Vagina (tissue), 2 donors: Measurements from ENCODE around the gene CCDC88C.

Experiments
- POLR2A ChIP-seq, 2 donors: fragments of 450-650 bp; IDR thresholded peaks; one replicate each; pipeline ENCODE4 v1.6.1; 2017; ENCODE audit warnings: antibody characterized with exemption in 2 of 2, mild to moderate bottlenecking in 2 of 2, moderate library complexity in 2 of 2
- TF ChIP-seq, protein P1 (sequence below), 3 experiments: fragments of 450-650 bp in 2 of 3; fragments of 200-600 bp in 1 of 3; sonication (generic) in 1 of 3; IDR thresholded peaks; one replicate each; pipeline ENCODE4 v1.5.1; 2017 to 2019; ENCODE audit warnings: antibody characterized with exemption in 3 of 3, mild to moderate bottlenecking in 2 of 3, moderate library complexity in 2 of 3

DNA sequence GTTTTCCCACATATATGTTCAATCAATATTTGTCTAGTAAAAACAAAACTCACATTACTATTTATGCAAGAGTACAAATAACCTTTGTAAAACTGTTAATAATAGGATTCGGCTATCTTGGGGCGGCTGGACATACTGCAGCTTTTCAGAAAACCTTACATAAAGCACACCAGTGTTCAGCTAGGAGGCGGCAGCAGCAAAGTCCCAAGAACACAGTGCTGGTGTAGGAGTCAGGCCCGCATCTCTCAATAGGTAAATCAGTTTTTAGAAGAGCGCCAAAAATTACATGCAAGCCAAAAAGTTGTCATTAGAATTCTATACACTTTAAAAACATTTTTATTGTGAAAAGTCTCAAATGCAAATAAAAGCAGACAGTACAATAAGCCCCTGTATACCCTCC lies 37.5 kb downstream of the CCDC88C start:
- TF ChIP-seq, protein P1, sequence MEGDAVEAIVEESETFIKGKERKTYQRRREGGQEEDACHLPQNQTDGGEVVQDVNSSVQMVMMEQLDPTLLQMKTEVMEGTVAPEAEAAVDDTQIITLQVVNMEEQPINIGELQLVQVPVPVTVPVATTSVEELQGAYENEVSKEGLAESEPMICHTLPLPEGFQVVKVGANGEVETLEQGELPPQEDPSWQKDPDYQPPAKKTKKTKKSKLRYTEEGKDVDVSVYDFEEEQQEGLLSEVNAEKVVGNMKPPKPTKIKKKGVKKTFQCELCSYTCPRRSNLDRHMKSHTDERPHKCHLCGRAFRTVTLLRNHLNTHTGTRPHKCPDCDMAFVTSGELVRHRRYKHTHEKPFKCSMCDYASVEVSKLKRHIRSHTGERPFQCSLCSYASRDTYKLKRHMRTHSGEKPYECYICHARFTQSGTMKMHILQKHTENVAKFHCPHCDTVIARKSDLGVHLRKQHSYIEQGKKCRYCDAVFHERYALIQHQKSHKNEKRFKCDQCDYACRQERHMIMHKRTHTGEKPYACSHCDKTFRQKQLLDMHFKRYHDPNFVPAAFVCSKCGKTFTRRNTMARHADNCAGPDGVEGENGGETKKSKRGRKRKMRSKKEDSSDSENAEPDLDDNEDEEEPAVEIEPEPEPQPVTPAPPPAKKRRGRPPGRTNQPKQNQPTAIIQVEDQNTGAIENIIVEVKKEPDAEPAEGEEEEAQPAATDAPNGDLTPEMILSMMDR (IDR thresholded peaks at IDR 0.05) = no peak
- TF ChIP-seq POLR2A (IDR thresholded peaks at IDR 0.05) = no peak
